ENCODE data around the gene MEGF6. TPM values are rescaled to one million over a fixed set of nuclear protein-coding genes. Genes with fewer than 3 reads are reported as not detected.

The MEGF6 gene
- total RNA-seq, 1 donor from 2014 or later, result 64.7 TPM

DNA sequence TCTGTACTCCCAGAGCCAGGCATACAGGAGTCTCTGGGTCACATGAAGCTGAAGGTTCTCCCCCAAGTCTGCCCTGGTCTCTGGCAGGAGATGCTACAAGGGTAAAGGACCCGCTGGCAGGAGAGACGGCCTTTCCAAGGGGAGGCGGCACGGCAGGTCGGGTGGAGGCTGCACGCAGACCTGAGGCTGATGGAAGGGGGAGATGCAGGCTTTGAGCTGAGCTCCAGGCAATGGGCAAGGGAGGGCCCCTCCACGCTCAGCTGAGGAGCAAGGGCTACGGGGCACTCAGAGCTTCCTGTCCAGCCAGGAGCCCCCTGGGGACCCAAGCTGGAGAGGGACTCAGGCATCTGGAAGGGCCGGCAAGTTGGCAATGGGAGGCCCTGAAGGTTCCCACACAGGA, 50.3 kb downstream of the MEGF6 start:
- DNase-seq, result no peak
- Mint-ChIP-seq H3K27me3 (ENCODE audit: unreplicated experiment) (peaks cover 7% of the 10 kb centered on the region), H3K4me3 (ENCODE audit: unreplicated experiment) (no peak overlapping the region), H3K4me1 (ENCODE audit: low read depth, unreplicated experiment) (no peaks in the 10 kb centered on the region), H3K9me3 (ENCODE audit: unreplicated experiment) (peaks cover 4% of the 10 kb centered on the region), H3K27ac (ENCODE audit: unreplicated experiment) (no peak overlapping the region), H3K36me3 (ENCODE audit: unreplicated experiment) (no peaks in the 10 kb centered on the region)
- TF ChIP-seq, protein P1, sequence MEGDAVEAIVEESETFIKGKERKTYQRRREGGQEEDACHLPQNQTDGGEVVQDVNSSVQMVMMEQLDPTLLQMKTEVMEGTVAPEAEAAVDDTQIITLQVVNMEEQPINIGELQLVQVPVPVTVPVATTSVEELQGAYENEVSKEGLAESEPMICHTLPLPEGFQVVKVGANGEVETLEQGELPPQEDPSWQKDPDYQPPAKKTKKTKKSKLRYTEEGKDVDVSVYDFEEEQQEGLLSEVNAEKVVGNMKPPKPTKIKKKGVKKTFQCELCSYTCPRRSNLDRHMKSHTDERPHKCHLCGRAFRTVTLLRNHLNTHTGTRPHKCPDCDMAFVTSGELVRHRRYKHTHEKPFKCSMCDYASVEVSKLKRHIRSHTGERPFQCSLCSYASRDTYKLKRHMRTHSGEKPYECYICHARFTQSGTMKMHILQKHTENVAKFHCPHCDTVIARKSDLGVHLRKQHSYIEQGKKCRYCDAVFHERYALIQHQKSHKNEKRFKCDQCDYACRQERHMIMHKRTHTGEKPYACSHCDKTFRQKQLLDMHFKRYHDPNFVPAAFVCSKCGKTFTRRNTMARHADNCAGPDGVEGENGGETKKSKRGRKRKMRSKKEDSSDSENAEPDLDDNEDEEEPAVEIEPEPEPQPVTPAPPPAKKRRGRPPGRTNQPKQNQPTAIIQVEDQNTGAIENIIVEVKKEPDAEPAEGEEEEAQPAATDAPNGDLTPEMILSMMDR (IDR thresholded peaks at IDR 0.05; ENCODE audit: partially characterized antibody, unreplicated experiment), result no peak

DNA sequence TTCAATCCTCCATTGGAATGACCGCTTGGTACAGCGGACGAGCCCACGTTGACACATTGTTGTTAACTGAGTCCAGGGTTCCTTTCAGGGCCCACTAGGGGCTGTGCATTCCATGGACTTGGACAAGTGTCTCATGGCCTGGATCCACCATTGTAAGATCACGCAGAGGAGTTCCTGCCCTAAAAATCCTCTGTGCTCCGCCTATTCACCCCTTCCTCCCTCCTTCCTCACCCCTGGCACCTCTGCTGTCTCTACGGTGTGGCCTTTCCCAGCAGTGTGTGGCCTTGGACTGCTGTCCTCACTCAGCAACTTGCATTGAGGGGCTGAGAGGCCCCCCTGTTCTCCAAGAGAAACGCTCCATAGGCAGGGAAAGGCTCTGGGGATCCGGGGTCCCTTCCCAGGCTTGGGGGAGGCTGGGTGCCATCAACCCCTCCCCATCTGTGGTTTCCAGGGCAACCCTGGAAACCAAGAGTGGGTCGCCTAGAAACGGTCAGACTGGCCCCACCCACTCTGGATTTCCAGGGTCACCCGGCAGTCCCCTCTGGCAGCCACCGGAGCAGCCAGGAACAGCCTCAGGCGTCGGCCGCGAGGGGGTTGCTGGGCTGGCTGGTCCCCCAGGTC, 50.9 kb downstream of the MEGF6 start:
- no peak overlapping the region for H3K4me3 Mint-ChIP-seq (ENCODE audit: unreplicated experiment)
- no peak for DNase-seq
- peaks cover 4% of the 10 kb centered on the region for H3K9me3 Mint-ChIP-seq (ENCODE audit: unreplicated experiment)
- TF ChIP-seq, protein P1 (IDR thresholded peaks at IDR 0.05; ENCODE audit: partially characterized antibody, unreplicated experiment), result no peak
- H3K36me3 Mint-ChIP-seq (ENCODE audit: unreplicated experiment), result no peaks in the 10 kb centered on the region
- H3K27ac Mint-ChIP-seq (ENCODE audit: unreplicated experiment), result no peak overlapping the region
- H3K27me3 Mint-ChIP-seq (ENCODE audit: unreplicated experiment), result peaks cover 7% of the 10 kb centered on the region
- no peaks in the 10 kb centered on the region for H3K4me1 Mint-ChIP-seq (ENCODE audit: low read depth, unreplicated experiment)

DNA sequence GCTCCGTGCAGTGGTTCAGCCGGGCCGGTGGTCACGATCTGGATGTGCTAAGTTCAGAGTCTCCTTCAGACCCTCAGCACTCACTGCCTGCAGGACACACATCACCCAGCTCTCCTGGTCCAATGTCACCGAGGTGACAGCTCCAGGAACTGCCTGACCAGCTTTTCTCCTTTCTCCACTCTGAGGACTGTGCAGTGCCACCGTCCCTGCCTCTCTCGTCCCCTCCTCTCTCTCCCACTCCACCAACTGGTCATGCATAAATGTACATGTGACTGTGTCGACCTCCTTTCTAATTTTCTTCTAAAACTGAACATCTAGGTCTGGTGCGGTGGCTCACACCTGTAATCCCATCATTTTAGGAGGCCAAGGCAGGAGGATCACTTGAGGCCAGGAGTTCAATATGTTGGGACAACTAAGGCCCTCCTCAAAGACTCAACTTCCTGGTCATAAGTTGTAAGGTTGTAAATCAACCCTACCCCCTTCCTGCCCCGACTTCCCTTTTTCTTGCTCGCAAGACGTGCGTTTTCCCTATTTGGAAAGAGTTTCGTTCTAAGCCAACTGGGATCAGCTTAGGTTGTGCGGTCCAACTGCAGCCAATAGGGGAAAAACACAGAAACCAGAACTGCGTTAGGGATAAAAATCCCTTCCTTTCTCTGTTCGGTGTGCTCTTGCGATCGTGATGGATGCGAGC, 53.1 kb downstream of the MEGF6 start:
- Mint-ChIP-seq H3K4me3 (ENCODE audit: unreplicated experiment) (no peak overlapping the region), H3K9me3 (ENCODE audit: unreplicated experiment) (peaks cover 4% of the 10 kb centered on the region), H3K4me1 (ENCODE audit: low read depth, unreplicated experiment) (no peaks in the 10 kb centered on the region), H3K36me3 (ENCODE audit: unreplicated experiment) (no peaks in the 10 kb centered on the region), H3K27ac (ENCODE audit: unreplicated experiment) (no peak overlapping the region), H3K27me3 (ENCODE audit: unreplicated experiment) (peaks cover 7% of the 10 kb centered on the region)
- DNase-seq, result no peak
- TF ChIP-seq, protein P1 (IDR thresholded peaks at IDR 0.05; ENCODE audit: partially characterized antibody, unreplicated experiment), result no peak

DNA sequence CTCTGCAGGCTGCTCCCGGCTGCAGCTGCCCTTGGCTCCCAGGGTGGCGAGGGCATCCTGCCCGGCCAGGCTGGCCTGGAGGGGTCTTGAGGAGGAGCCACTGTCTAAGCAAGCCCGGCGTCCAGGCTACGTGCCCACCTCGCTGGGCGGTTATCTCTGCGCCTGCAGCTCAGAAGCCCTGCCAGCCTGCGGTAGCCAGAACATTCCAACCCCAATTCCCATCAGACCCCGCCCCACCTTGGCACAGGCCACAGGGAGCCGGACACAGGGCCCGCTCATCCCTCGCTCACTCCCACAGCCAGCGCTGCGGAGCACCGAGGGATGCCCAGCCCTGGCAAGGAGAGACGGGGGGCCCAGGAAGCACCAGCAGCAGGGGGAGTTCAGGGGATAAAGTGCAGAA, 53.9 kb downstream of the MEGF6 start:
- H3K36me3 Mint-ChIP-seq (ENCODE audit: unreplicated experiment), result no peaks in the 10 kb centered on the region
- no peak overlapping the region for H3K27ac Mint-ChIP-seq (ENCODE audit: unreplicated experiment)
- no peak overlapping the region for H3K4me3 Mint-ChIP-seq (ENCODE audit: unreplicated experiment)
- no peaks in the 10 kb centered on the region for H3K4me1 Mint-ChIP-seq (ENCODE audit: low read depth, unreplicated experiment)
- TF ChIP-seq, protein P1 (IDR thresholded peaks at IDR 0.05; ENCODE audit: partially characterized antibody, unreplicated experiment), result no peak
- H3K27me3 Mint-ChIP-seq (ENCODE audit: unreplicated experiment), result peaks cover 7% of the 10 kb centered on the region
- DNase-seq, result no peak
- H3K9me3 Mint-ChIP-seq (ENCODE audit: unreplicated experiment), result peaks cover 4% of the 10 kb centered on the region

DNA sequence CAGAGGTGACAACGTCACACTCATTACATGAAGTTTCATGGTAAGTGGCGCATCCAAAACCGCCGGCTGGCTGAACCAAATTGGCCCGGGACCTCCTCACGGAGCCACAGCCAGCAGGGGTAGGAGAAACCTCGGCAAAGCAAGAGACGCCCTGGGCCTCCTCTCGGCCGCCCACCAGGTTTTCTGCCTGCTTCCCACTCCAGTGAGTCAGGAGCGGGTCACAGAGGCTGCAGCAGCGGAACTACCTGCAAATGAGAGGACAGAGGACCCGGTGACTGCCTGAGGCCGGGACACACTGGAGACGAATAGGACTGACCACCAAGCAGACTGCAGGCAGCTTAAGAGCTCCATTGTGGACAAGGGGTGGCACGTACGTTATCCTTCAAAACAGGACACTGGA, 55.0 kb downstream of the MEGF6 start:
- TF ChIP-seq, protein P1 (IDR thresholded peaks at IDR 0.05; ENCODE audit: partially characterized antibody, unreplicated experiment), result no peak
- Mint-ChIP-seq H3K36me3 (ENCODE audit: unreplicated experiment) (no peaks in the 10 kb centered on the region), H3K27ac (ENCODE audit: unreplicated experiment) (no peak overlapping the region), H3K4me1 (ENCODE audit: low read depth, unreplicated experiment) (no peaks in the 10 kb centered on the region), H3K27me3 (ENCODE audit: unreplicated experiment) (peaks cover 7% of the 10 kb centered on the region), H3K9me3 (ENCODE audit: unreplicated experiment) (peaks cover 2% of the 10 kb centered on the region), H3K4me3 (ENCODE audit: unreplicated experiment) (no peak overlapping the region)
- no peak for DNase-seq
